GM18519 (cell line): ENCODE results near the gene BAZ2A.
A peak's percentile ranks its signal among the peaks of the same experiment; 100 is the strongest.
"Not testable (repeated sequence)": the region's sequence is repeated elsewhere in the genome, so short reads cannot be mapped to it uniquely, and the experiment has no call there.

Experiments used
- ATAC-seq: cut with Tn5 transposase; IDR thresholded peaks from one replicate; pipeline ENCODE4 v1.9.1; 2021; ENCODE audit warnings: mild to moderate bottlenecking, moderate library complexity; ENCODE audit not compliant: unreplicated experiment, low FRiP score

Gene BAZ2A

DNA sequence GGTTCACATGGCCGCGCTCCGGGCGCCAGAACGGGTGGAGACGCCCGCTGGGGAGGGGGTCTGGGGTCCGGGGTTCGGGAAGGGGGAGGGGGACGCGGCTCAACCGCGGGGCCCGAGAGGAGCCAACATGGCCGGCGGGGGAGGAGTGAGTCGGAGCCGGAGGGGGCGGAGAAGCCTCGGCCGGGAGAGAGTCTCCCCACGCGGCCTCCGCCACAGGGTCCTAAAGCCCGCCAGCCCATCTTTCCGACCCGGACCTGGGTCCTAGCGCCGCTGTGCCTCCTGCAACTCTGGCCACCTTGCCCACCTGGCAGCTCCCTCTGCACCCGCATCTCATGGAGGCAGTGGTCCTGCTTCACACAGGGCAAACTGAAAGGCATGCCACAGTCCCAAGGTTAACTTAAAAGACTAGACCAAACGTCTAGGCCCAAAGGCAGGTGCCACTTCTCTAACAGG is at the start of gene BAZ2A:
Gene BAZ2A (minus strand): TSS at position 147 of the 453 bp plus-strand sequence. CDS start 12,796 bp downstream, outside the sequence.
- ATAC-seq = peak; percentile 39

DNA sequence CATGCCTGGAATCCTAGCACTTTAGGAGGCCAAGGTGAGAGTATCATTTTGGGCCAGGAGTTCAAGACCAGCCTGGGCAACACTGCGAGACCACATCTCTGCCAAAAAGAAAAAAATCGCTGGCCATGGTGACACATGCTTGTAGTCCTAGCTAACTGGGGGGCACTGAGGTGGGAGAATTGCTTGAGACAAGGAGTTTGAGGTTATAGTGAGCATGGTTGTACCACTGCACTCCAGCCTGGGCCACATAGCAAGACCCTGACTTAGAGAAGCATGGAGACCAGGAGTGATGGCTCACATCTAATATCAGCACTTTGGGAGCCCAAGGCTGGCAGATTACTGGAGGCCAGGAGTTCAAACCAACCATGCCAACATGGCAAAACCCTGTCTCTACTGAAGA is 48.7 kb upstream of the BAZ2A start:
- ATAC-seq = no peak

DNA sequence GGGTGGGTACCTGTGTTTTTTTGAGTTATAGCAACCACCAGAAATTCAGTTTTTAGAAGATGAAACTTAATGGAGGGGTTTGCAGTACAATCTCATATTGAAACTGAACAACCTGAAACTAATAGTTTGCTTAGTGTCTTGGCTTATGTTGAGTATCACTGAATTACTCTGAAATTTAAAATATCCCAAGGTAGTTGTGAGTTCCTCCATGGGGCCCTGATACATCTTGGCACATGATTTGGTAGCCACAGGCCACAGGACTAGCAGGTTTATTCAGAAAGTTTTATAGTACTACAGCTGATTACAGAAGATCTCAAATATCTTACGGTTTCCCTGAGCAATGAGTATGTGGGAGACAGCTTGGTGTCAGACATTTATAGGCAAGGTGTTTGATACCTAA is 47.6 kb upstream of the BAZ2A start:
- no peak for ATAC-seq

DNA sequence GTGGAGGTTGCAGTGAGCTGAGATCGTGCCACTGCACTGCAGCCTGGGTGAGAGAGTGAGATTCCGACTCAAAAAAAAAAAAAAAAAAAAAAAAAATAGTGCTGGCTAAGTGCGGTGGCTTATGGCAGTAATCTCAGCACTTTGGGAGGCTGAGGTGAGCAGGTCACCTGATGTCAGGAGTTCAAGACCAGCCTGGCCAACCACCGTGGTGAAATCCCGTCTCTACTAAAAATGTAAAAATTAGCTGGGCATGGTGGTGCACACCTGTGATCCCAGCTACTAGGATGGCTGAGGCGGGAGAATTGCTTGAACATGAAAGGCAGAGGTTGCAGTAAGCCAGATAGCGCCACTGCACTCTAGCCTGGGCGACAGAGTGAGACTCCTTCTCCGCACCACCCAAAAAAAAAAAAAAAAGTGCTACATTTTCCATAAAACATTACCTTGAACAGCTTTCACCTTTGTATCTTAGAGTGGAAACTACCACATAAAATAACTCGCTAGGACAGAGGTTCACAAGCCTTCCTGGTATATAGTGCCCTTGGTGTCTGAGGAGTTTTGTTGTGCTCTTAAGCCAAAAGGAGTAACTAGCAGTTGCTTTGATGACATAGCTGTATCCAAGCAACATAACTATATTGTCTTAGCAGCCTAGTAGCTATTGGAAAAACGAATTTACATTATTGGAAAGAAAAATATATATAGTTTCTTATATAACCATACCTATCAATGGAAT is 46.9 kb upstream of the BAZ2A start:
- no peak for ATAC-seq

DNA sequence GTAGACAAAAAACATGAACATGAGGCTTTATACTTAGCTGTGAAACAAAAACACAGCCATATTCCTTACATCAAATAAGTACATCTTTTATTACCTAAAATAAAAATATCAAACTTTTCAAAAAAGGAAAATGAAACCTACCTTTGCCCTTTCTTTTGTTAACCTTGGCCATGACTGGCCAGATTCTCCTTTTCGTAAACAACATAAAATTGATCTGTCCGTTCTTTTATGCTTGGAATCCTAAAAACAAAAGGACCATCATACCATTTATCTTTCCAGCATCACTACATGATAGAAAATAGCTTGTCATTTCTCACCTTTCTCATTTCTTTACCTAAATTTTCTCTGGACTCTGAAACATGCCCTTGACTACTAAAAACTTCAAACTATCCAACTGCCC is 41.5 kb upstream of the BAZ2A start:
- ATAC-seq = no peak

DNA sequence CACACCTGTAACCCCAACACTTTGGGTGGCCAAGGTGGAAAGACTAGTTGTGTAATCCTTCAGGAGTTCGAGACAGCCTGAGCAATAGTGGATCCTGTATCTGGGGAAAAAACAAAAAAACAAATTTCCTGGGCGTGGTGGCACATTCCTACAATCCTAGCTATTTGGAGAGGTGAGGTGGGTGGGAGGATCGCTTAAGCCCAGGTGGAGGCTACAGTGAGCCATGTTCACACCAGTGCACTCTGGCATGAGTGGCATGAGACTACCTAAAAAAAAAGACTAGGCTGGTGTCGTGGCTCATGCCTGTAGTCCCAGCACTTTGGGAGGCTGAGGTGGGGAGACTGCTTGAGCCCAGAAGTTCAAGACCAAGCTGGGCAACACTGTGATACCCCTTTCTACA is 40.7 kb upstream of the BAZ2A start:
- no peak for ATAC-seq

DNA sequence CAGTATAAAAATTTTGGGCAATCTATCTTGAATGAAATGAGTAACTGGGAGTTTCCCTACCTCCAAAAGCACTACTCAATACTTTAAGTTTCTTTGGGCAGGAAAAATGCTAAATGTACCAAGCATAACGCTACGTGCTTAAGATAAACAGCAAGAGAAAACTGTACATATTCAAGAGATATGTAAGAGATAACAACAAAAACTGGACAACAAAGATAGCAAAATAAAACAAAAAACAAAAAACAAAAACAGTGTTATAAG is 38.0 kb upstream of the BAZ2A start:
- ATAC-seq = no peak

DNA sequence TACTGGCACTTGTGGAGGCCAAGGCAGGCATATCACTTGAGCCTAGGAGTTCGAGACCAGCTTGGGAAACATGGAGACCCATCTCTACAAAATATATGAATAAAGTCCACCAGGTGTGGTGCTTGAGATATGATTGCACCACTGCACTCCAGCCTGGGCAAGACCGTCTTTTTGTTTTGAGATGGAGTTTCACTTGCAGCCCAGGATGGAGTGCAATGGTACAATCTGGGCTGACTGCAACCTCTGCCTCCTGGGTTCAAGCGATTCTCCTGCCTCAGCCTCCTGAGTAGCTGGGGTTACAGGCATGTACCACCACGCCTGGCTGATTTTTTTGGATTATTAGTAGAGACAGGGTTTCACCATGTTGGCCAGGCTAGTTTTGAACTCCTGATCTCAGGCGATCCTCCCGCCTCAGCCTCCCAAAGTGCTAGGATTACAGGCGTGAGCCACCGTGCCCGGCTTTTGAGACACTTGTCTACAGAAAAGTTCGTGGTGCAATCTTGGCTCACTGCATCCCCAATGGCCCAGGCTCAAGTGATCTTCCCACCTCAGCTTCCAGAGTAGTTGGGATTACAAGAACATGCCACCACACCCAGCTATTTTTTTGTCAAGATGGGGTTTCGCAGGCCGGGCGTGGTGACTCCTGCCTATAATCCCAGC is 32.0 kb upstream of the BAZ2A start:
- ATAC-seq = no peak

DNA sequence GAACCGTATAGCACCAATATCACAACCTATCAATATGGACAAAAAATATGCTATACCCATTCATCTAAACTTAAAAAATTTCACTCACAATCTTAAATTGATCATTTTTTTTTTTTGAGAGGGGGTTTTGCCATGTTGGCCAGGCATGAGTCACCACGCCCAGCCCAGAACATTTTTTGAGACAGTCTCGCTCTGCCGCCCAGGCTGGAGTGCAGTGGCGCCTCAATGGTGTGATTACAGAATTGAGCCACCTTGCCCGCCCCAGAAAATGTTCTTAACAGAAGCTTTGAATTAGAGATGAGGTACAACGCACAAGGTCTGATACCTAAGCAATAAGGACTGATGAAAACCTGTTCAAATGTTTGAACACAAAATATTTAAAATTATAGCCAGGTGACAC is 31.4 kb upstream of the BAZ2A start:
- no peak for ATAC-seq

DNA sequence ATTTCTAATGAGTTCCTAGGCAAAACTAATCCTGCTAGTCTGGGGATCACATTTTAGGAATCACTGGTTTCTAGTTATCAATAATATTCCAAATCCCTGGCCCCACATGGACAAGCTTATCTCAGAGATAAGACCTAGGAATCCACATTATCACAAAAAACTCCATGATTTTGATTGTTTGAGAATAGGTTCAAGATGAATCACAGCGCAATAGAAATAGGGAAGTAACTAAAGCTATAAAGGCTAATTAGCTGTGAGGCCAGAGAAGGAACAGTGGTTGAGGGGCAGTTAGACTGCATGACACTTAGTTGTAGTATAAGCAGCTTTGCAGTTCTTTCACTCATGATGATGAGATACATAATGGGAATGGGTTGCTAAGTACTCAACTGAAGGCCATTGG is 28.8 kb upstream of the BAZ2A start:
- no peak for ATAC-seq

DNA sequence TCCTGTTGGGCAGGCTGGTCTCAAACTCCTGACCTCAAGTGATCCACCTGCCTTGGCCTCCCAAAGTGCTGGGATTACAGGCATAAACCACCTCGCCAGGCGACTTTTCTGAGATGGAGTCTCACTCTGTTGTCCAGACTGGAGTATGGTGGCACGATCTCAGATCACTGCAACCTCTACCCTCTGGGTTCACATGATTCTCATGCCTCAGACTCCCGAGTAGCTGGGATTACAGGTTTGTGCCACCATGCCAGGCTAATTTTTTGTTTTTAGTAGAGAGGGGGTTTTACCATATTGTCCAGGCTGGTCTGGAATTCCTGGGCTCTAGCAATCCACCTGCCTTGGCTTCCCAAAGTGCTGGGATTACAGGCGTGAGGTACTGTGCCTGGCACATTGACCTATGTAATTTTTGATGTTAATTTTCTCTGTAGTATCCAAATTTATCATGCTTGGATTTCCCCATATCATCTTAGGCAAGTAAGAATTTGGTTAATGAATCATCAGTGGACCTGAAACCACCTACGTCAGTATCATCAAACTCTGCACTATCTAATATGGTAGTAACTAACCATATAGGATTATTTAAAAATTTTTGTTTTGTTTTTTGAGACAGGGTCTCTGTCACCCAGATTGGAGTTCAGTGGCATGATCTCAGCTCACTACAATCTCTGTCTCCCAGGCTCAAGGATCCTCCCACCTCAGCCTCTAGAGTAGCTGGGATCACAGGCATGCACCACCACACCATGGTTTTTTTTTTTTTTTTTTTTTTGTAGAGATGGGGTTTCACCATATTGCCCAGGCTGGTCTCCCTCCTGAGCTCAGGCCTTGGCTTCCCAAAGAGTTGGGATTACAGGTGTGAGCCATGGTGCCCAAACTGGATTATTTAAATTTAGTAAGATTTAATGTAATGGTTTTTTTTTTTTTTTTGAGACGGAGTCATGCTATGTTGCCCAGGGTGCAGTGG is 27.6 kb upstream of the BAZ2A start:
- no peak for ATAC-seq

DNA sequence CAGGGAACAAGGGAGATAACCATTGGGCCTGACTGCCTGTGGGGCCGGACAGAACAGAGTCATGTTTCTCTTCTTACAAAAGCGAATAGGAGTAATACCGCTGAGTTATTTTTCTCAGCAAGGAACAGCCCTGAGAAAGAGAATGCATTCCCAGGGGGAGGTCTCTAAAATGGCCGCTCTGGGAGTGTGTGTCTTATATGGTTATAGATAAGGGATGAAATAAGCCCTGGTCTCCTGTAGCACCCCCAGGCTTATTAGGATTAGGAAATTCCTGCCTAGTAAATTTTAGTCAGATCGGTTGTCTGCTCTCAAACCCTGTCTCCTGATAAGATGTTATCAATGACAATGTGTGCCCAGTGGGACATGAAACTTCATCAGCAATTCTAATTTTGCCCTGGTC is 23.7 kb upstream of the BAZ2A start:
- not testable (repeated sequence) for ATAC-seq

DNA sequence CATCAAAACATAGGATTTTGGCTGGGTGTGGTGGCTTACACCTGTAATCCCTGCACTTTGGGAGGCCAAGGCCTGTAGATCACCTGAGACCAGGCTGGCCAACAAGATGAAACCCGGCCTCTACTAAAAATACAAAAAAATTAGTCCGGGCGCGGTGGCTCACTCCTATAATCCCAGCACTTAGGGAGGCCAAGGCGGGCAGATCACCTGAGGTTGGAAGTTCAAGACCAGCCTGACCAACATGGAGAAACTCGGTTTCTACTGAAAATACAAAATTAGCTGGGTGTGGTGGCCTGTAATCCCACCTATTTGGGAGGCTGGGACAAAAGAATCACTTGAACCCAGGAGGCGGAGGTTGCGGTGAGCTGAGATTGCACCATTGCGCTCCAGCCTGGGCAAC is 17.9 kb upstream of the BAZ2A start:
- not testable (repeated sequence) for ATAC-seq

DNA sequence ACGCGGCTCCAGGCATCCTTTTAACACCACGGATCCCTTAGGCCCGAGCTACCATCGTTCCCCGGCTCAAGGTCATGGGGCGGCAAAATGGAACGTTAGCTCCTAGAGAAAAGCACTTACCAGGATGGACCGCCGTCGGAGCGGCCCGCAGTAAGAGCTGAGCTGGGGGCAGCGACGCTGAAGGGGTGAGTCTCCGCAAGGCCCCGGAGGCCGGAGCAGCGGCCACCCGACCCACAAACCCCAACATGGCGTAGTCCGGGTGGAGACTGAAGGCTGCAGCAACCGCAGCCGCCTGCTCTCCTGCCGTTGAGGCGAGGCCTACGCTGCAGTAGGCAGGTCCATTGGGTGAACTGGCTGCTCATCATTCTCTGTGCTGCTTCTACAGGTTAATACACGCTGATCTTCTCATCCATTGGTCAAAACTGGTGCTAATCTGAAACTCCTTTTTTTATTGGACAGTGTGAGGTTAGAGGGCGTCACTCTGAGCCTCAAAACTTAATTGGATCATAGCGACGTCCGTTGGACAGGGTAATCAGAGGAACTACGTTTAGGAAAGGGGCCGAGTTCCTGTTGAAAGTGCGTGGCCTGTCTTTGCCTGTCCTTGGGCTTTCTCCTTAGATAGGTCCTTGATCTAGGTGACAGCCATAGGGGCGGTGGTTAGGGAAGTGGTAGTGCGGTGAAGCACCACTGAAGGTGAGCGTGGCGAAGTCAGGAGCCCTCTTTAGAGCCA is 15.8 kb upstream of the BAZ2A start, which contains the start of gene ATP5F1B:
Gene ATP5F1B (minus strand): TSS at position 268 of the 730 bp plus-strand sequence. CDS start 21 bp downstream, at position 247.
- ATAC-seq = peak; percentile 98

DNA sequence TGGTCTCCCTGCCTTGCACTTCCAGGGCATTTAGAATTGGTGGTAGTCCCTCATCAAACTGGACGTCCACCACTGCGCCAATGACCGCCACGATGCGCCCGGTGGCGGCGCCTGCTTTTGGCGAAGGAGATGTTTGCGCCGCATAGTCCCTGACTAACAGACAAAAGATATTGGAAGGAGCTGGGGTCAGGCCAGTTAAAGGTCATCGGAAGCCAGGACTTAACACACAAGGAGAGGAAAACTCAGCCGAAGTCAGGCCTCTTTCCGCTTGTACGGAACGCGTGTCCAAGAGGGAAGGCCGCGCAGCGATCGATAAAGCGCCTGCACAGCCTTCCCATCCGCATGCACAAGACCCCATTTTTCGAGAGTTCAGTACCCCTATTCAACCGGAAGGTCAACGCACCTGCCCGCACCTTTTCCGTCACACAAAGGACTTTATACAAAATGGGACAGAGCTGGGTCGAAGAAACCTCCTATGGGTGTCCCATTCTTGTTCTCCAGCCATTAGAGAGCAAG is 15.1 kb upstream of the BAZ2A start:
- no peak for ATAC-seq

DNA sequence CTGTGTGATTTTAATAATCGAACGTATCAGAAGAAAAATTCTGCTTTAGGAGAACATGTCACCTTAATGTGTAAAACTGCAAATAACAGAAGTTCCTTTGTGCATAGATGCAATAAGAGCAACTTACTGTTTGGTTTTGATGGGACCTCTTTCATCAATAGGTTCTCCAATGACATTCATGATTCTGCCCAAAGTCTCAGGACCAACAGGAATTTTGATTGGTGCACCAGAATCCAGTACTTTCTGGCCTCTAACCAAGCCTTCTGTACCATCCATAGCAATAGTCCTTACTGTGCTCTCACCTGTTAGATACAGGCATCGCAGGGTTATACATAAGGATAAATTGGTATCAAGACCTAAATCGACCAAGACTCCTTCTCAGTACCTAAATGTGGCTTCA is 14.5 kb upstream of the BAZ2A start:
- ATAC-seq = no peak

DNA sequence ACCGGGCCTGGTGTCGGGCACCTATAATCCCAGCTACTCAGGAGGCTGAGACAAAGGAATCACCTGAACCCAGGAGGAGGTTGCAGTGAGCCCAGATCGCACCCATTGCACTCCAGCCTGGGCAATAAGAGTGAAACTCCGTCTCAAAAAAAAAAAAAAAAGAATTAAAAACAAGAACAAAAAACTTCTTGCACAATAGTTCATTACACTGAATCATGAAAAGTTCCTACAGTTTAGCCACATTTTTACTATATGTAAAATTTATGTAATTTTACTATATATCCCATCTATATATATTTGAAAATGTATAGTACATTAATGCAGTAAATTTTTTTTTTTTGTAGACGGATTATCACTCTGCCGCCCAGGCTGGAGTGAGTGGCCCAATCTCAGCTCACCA is 11.1 kb upstream of the BAZ2A start:
- no peak for ATAC-seq

DNA sequence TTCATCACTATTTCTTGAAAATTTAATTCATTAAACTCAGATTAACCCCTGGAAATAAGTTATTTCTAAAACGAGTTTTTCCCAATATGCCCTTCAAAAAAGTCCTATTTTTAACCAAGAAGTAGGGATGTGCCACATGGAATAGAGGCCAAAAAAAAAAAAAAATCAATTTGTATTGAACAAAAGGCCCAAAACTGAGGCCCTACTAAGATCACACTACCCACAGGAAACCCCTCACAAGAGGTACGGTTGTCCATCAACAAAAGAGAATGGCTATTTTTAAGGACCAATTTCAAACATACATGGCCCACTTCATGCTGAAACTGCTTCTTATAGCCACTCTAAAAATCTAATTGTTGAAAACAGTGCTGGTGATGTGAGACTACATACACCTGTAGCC is 7.5 kb upstream of the BAZ2A start:
- ATAC-seq = no peak

DNA sequence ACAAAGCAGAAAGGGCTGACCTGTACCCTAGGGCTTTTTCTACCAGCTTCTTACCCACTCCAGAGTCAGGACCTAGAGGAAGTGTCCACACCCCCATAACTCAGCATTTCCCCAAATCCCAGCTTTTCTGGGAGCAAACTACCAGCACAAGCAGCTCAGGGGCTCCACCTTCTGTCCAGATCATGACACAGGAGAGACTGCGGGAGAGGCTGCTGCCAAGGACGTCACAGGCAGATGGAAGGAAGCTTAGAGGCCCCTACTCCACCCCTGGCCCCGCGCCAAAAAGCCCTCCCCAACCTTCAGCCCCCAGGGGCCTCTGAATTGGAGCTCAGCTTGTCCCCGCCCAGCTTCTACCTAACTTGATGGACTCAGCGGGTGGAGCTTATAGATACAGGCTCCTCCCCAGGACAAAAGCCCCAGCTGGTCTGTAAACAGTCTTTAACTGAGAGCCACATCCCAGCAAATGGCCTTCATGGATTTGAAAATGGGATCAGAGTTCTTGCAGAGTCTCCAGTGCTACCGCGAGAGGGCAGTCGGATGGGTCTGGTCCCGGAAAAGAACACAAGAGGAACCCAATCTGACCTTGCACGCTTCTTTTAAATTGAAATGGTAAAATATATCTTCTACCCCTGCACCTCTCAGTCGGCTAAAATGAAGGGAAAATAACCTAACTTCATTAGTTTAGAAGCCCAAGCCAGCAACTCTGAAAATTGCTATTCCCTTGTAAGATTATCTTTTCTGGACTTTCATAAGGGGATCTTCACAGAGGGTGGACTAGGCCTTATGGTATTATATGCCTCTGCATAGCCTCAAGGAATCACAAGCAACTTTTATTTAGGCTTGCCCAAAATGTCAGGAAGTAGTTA is 6.8 kb upstream of the BAZ2A start:
- ATAC-seq = peak; percentile 32
